K562 (cell line): ENCODE results near the gene KDELR3.

Experiments
- EZH2 ChIP-seq: IDR thresholded peaks from 2 replicates; pipeline ENCODE4 v1.6.1; 2012; ENCODE audit warnings: low read depth, mild to moderate bottlenecking, inconsistent platforms, low read length, borderline replicate concordance
- MAX ChIP-seq: sonication (generic); formaldehyde crosslinking; IDR thresholded peaks from 2 replicates; pipeline ENCODE4 v1.9.0; 2022; ENCODE audit warnings: mild to moderate bottlenecking, missing genetic modification reagents
- XRCC5 ChIP-seq: fragments of 200-400 bp; formaldehyde crosslinking; IDR thresholded peaks from 2 replicates; pipeline ENCODE4 v1.6.1; 2017; ENCODE audit warnings: low read depth, mild to moderate bottlenecking, low read length

- TF ChIP-seq XRCC5 (no peak), EZH2 (no peak), MAX (CRISPR knock-in tag) (no peak)
Measured at GRCh38 chr22:38494939-38495338, 27.0 kb downstream of the KDELR3 start.
